Trophoblast cell (in vitro differentiated cells and primary cell): ENCODE data around the gene CASP8.
"Not testable (repeated sequence)": the region's sequence is repeated elsewhere in the genome, so short reads cannot be mapped to it uniquely, and the experiment has no call there.

ENCODE experiments used
- DNase-seq, 2 donors: peaks; one replicate each; pipeline ENCODE4 v3.0.0-alpha.2; 2016
- H2AFZ ChIP-seq: 2 replicates; pipeline ENCODE4 v1.6.1; 2013; ENCODE audit warnings: low read length, moderate library complexity, mild to moderate bottlenecking; ENCODE audit not compliant: insufficient read depth, poor library complexity
- H2AK5ac ChIP-seq: 2 replicates; pipeline ENCODE4 v1.6.1; 2013; ENCODE audit warnings: mild to moderate bottlenecking, low read length
- H2BK120ac ChIP-seq: 2 replicates; pipeline ENCODE4 v1.6.1; 2013; ENCODE audit warnings: low read length, mild to moderate bottlenecking, moderate library complexity; ENCODE audit not compliant: insufficient read depth, poor library complexity
- H2BK12ac ChIP-seq: 2 replicates; pipeline ENCODE4 v1.6.1; 2013; ENCODE audit warnings: mild to moderate bottlenecking, low read length, moderate library complexity
- H2BK5ac ChIP-seq: 2 replicates; pipeline ENCODE4 v1.6.1; 2013; ENCODE audit warnings: low read length, low read depth, moderate library complexity, mild to moderate bottlenecking; ENCODE audit not compliant: poor library complexity
- H3K14ac ChIP-seq: 2 replicates; pipeline ENCODE4 v1.6.1; 2013; ENCODE audit warnings: mild to moderate bottlenecking, low read length
- H3K18ac ChIP-seq: 2 replicates; pipeline ENCODE4 v1.6.1; 2013; ENCODE audit warnings: mild to moderate bottlenecking, low read length
- H3K23ac ChIP-seq: 2 replicates; pipeline ENCODE4 v1.6.1; 2013; ENCODE audit warnings: low read length
- H3K27ac ChIP-seq: 2 replicates; pipeline ENCODE4 v1.5.1; 2013; ENCODE audit warnings: low read depth, mild to moderate bottlenecking, inconsistent platforms, low read length, moderate library complexity
- H3K27me3 ChIP-seq: 2 replicates; pipeline ENCODE4 v1.6.1; 2013; ENCODE audit warnings: inconsistent platforms, mild to moderate bottlenecking, low read length, moderate library complexity; ENCODE audit not compliant: insufficient read depth
- H3K36me3 ChIP-seq, 2 experiments: 1 replicate in 1 of 2; 2 replicates in 1 of 2; pipeline ENCODE4 v1.6.1; 2013; ENCODE audit warnings: low read length in 2 of 2, mild to moderate bottlenecking in 2 of 2, moderate library complexity in 1 of 2; ENCODE audit not compliant: insufficient read depth in 2 of 2, control insufficient read depth in 1 of 2
- H3K4ac ChIP-seq: 2 replicates; pipeline ENCODE4 v1.6.1; 2013; ENCODE audit warnings: low read depth, mild to moderate bottlenecking, low read length, moderate library complexity
- H3K4me1 ChIP-seq, 2 experiments: 1 replicate in 1 of 2; 2 replicates in 1 of 2; pipeline ENCODE4 v1.6.1; 2013; ENCODE audit warnings: low read length in 2 of 2, mild to moderate bottlenecking in 2 of 2, moderate library complexity in 1 of 2; ENCODE audit not compliant: insufficient read depth in 2 of 2, control insufficient read depth in 1 of 2
- H3K4me2 ChIP-seq: 2 replicates; pipeline ENCODE4 v1.6.1; 2013; ENCODE audit warnings: inconsistent platforms, mild to moderate bottlenecking, low read length, moderate library complexity
- H3K4me3 ChIP-seq: 2 replicates; pipeline ENCODE4 v1.5.1; 2013; ENCODE audit warnings: mild to moderate bottlenecking, low read depth, low read length, inconsistent platforms
- H3K79me1 ChIP-seq: one replicate; pipeline ENCODE4 v1.6.1; 2013; ENCODE audit warnings: low read length
- H3K79me2 ChIP-seq: 2 replicates; pipeline ENCODE4 v1.6.1; 2013; ENCODE audit warnings: low read length, mild to moderate bottlenecking; ENCODE audit not compliant: control insufficient read depth, insufficient read depth, poor library complexity
- H3K9ac ChIP-seq: 2 replicates; pipeline ENCODE4 v1.6.1; 2013; ENCODE audit warnings: mild to moderate bottlenecking, low read length
- H3K9me3 ChIP-seq: 2 replicates; pipeline ENCODE4 v1.6.1; 2013; ENCODE audit warnings: low read depth, mild to moderate bottlenecking, control low read depth, inconsistent platforms, low read length; ENCODE audit not compliant: insufficient read depth
- H4K12ac ChIP-seq: 2 replicates; pipeline ENCODE4 v1.6.1; 2013; ENCODE audit warnings: low read depth, mild to moderate bottlenecking, low read length, moderate library complexity
- H4K8ac ChIP-seq: 2 replicates; pipeline ENCODE4 v1.6.1; 2013; ENCODE audit warnings: low read depth, mild to moderate bottlenecking, low read length, moderate library complexity
- H4K91ac ChIP-seq: one replicate; pipeline ENCODE4 v1.6.1; 2013; ENCODE audit warnings: low read depth, mild to moderate bottlenecking, low read length, moderate library complexity
- WGBS: extraction: QIAGEN DNeasy Blood & Tissue Kit; methylation state at CpG from one replicate; pipeline ENCODE4 v1.1.7; 2013; ENCODE audit warnings: missing lambda C conversion rate; ENCODE audit not compliant: insufficient read length, insufficient coverage; ENCODE audit errors: extremely low coverage; 5-methylcytosine and 5-hydroxymethylcytosine counted together

CASP8 gene

DNA sequence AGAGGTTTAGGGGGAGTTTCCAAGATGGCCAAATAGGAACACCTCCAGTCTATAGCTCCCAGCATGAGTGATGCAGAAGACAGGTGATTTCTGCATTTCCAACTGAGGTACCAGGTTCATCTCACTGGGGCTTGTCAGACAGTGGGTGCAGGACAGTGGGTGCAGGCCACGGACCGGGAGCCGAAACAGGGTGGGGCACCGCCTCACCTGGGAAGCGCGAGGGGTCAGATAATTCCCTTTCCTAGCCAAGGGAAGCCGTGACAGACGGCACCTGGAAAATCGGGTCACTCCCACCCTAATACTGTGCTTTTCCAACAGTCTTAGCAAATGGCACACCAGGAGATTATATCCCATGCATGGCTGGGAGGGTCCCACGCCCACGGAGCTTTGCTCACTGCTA lies 39.6 kb downstream of the CASP8 start:
- WGBS: no CpG with 5 or more reads among the region's 11 CpGs
- not testable (repeated sequence) for H3K4ac ChIP-seq, H3K79me1 ChIP-seq, H4K8ac ChIP-seq, H3K4me2 ChIP-seq, H4K12ac ChIP-seq, H2AFZ ChIP-seq, DNase-seq, H3K36me3 ChIP-seq, H3K27me3 ChIP-seq, H2BK5ac ChIP-seq, H3K79me2 ChIP-seq, H2AK5ac ChIP-seq, H3K4me3 ChIP-seq, H2BK120ac ChIP-seq, H3K4me1 ChIP-seq, H4K91ac ChIP-seq, H3K23ac ChIP-seq, H3K14ac ChIP-seq, H3K18ac ChIP-seq, H3K9ac ChIP-seq, H3K9me3 ChIP-seq, H2BK12ac ChIP-seq, H3K27ac ChIP-seq

DNA sequence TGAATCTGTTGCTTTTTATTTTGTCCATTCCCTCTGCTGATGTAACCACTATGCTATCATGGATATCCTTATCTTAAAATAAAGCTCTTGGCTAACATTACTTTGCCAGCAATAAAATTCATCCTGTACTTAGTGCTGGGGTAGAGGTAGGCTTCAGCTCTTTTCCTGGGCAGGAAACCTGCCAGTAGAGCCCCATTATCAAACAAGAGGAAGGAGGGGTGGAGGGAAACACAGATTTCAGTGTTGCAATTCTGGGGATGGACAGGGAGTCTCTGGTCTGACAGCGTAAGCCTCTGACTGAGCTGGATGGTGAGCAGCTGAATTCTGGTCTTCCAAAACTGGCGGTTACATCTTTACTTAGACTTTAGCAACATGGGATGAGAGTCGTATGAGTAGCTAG lies 47.5 kb downstream of the CASP8 start:
- Histone ChIP-seq H3K23ac (no peak overlapping the region), H3K4ac (no peak overlapping the region), H3K4me3 (no peak overlapping the region), H4K12ac (no peak overlapping the region), H3K36me3 (no peaks in the 10 kb centered on the region), H4K8ac (no peak overlapping the region), H2BK5ac (no peak overlapping the region), H3K79me2 (no peaks in the 10 kb centered on the region), H3K4me1 (no peaks in the 10 kb centered on the region), H2AK5ac (no peak overlapping the region), H3K18ac (no peak overlapping the region), H2BK12ac (no peak overlapping the region), H3K79me1 (no peaks in the 10 kb centered on the region), H2BK120ac (no peak overlapping the region), H4K91ac (no peak overlapping the region), H3K27me3 (no peaks in the 10 kb centered on the region), H3K14ac (no peak overlapping the region), H3K4me2 (no peak overlapping the region), H2AFZ (no peak overlapping the region), H3K27ac (no peak overlapping the region), H3K9ac (no peak overlapping the region), H3K9me3 (no peaks in the 10 kb centered on the region)
- no CpG with 5 or more reads among the region's 3 CpGs for WGBS
- no peak for DNase-seq

DNA sequence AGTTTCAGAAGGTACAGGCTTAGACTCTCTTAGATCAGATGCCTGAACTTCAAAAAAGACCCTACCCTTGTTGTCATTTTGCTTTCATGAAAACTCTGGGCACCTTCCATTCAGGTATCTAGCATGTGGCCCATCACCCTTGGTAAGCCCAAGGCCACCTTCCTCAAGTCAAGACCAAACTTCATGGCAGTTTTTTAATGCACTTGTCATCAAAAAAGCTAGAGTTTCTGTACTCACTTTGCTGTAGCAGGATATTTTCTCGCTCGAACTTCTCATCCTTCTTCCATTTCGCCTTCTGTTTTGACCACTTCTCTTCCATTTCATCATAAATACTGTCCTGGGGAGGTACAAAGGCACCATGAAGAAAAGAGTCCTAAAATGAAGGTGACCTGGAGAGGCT lies 48.6 kb downstream of the CASP8 start:
- no peak overlapping the region for H2BK120ac ChIP-seq
- H3K4me3 ChIP-seq: no peak overlapping the region
- no peak overlapping the region for H3K9ac ChIP-seq
- H3K23ac ChIP-seq: no peak overlapping the region
- H3K4me1 ChIP-seq: no peaks in the 10 kb centered on the region
- no peak overlapping the region for H3K14ac ChIP-seq
- DNase-seq: no peak
- no peak overlapping the region for H2BK5ac ChIP-seq
- no CpG with 5 or more reads among the region's 3 CpGs for WGBS
- H2AFZ ChIP-seq: no peak overlapping the region
- peaks cover 4% of the 10 kb centered on the region for H3K9me3 ChIP-seq
- no peak overlapping the region for H3K4ac ChIP-seq
- H3K27me3 ChIP-seq: no peaks in the 10 kb centered on the region
- no peak overlapping the region for H2AK5ac ChIP-seq
- H3K36me3 ChIP-seq: no peaks in the 10 kb centered on the region
- H3K27ac ChIP-seq: no peak overlapping the region
- H4K91ac ChIP-seq: no peak overlapping the region
- H4K12ac ChIP-seq: no peak overlapping the region
- no peak overlapping the region for H2BK12ac ChIP-seq
- H3K18ac ChIP-seq: no peak overlapping the region
- H3K79me2 ChIP-seq: no peaks in the 10 kb centered on the region
- H3K79me1 ChIP-seq: no peaks in the 10 kb centered on the region
- H4K8ac ChIP-seq: no peak overlapping the region
- H3K4me2 ChIP-seq: no peak overlapping the region

DNA sequence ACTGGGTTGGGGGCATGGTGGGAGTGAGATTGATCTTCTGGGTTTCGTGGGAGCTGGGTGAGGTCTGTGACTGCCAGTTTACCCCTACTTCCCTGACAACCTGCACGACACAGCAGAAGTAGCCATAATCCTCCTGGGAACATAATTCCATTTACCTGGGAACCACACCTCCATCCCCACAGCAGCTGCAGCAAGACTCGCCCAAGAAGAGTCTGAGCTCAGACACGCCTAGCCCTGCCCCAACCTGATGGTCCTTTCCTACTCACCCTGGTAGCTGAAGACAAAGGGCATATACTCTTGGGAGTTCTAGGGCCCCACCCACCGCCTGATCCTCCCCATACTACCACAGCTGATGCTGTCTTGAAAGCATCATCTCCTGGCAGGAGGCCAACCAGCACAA lies 53.0 kb downstream of the CASP8 start:
- Histone ChIP-seq H3K4me1 (no peaks in the 10 kb centered on the region), H3K9ac (no peak overlapping the region), H3K4ac (no peak overlapping the region), H2BK120ac (no peak overlapping the region), H4K91ac (no peak overlapping the region), H3K79me2 (no peaks in the 10 kb centered on the region), H3K9me3 (peaks cover 4% of the 10 kb centered on the region), H3K14ac (no peak overlapping the region), H3K4me3 (no peak overlapping the region), H3K79me1 (no peaks in the 10 kb centered on the region), H3K23ac (no peak overlapping the region), H2AFZ (no peak overlapping the region), H3K36me3 (no peaks in the 10 kb centered on the region), H3K27ac (no peak overlapping the region), H3K18ac (no peak overlapping the region), H2AK5ac (no peak overlapping the region), H3K4me2 (no peak overlapping the region), H4K8ac (no peak overlapping the region), H3K27me3 (no peaks in the 10 kb centered on the region), H4K12ac (no peak overlapping the region), H2BK5ac (no peak overlapping the region), H2BK12ac (no peak overlapping the region)
- WGBS: no CpG with 5 or more reads among the region's 5 CpGs
- DNase-seq: no peak
